Endothelial cell of umbilical vein (primary cell): ENCODE data around the gene C16orf95. TPM values are rescaled to one million over a fixed set of nuclear protein-coding genes. Genes with fewer than 3 reads are reported as not detected.

Experiments used
- BruUV-seq: library from RNA; stranded (reverse); fragments of 400-500 nt; replicated peaks from 2 replicates; lab custom pipeline; 2021; lab: Mats Ljungman, UMichigan
- CTCF ChIA-PET: fragments of 300-600, 350-600 bp; sonication (Branson Sonifier 250); formaldehyde crosslinking; loops from one replicate; lab custom pipeline; 2021; ENCODE audit warnings: antibody characterized with exemption, inconsistent platforms; lab: Charles Lee
- POLR2A ChIA-PET: fragments of 300-600, 350-600 bp; sonication (Branson Sonifier 250); formaldehyde crosslinking; loops from one replicate; lab custom pipeline; 2021; ENCODE audit warnings: antibody characterized with exemption, inconsistent platforms; lab: Charles Lee
- DNase-seq: peaks from one replicate; pipeline ENCODE4 v3.0.0-alpha.2; 2011; ENCODE audit warnings: low read depth, low spot score
- FAIRE-seq: peaks from 2 replicates; lab custom pipeline; 2011; peaks lifted over from hg19 to GRCh38; lab: Jason Lieb, UNC
- H2AFZ ChIP-seq: 2 replicates; pipeline ENCODE4 v1.6.0; 2012; ENCODE audit warnings: low read depth, low read length, control low read depth, inconsistent platforms
- H3K27ac ChIP-seq: 2 replicates; pipeline ENCODE4 v1.5.1; 2011; ENCODE audit warnings: low read depth, mild to moderate bottlenecking, control low read depth, low read length, moderate library complexity; ENCODE audit not compliant: insufficient read depth
- H3K27me3 ChIP-seq, 2 experiments: 2 replicates each; pipeline versions ENCODE4 v1.6.0 to v1.6.1; 2011; ENCODE audit warnings: low read length in 2 of 2, mixed read lengths in 1 of 2; ENCODE audit not compliant: control insufficient read depth in 2 of 2, insufficient read depth in 2 of 2
- H3K36me3 ChIP-seq, 2 experiments: 2 replicates in 1 of 2; 3 replicates in 1 of 2; pipeline ENCODE4 v1.5.1; 2011; ENCODE audit warnings: low read length in 2 of 2, mild to moderate bottlenecking in 1 of 2, moderate library complexity in 1 of 2; ENCODE audit not compliant: control insufficient read depth in 2 of 2, insufficient read depth in 2 of 2; ENCODE audit errors: extremely low read depth in 1 of 2
- H3K4me1 ChIP-seq: 3 replicates; pipeline ENCODE4 v1.5.1; 2011; ENCODE audit warnings: mild to moderate bottlenecking, low read length; ENCODE audit not compliant: control insufficient read depth, insufficient read depth; ENCODE audit errors: extremely low read depth
- H3K4me2 ChIP-seq: 2 replicates; pipeline ENCODE4 v1.6.1; 2011; ENCODE audit warnings: low read length, control low read depth, mixed read lengths; ENCODE audit not compliant: insufficient read depth
- H3K4me3 ChIP-seq, 3 experiments: fragments of 200-600 bp in 1 of 3; sonication (generic), shearing (Covaris generic) in 1 of 3; replicated peaks in 1 of 3; 2 replicates each; pipeline ENCODE4 v1.5.1; 2011 to 2016; ENCODE audit warnings: control low read depth in 3 of 3, low read length in 3 of 3, mild to moderate bottlenecking in 2 of 3, inconsistent platforms in 1 of 3, low read depth in 1 of 3, moderate library complexity in 1 of 3; ENCODE audit not compliant: insufficient read depth in 1 of 3
- H3K79me2 ChIP-seq: 2 replicates; pipeline ENCODE4 v1.6.0; 2012; ENCODE audit warnings: low read length, inconsistent platforms; ENCODE audit not compliant: control insufficient read depth, insufficient read depth
- H3K9ac ChIP-seq: replicated peaks from 2 replicates; pipeline ENCODE3; 2011; ENCODE audit warnings: low read length, control low read depth; ENCODE audit not compliant: insufficient read depth; ENCODE audit errors: extremely low read depth
- H3K9me1 ChIP-seq: replicated peaks from 3 replicates; pipeline ENCODE4 v1.6.0; 2011; ENCODE audit warnings: mild to moderate bottlenecking, low read length; ENCODE audit not compliant: control insufficient read depth, insufficient read depth; ENCODE audit errors: extremely low read depth
- H3K9me3 ChIP-seq: replicated peaks from 2 replicates; pipeline ENCODE4 v1.5.1; 2012; ENCODE audit warnings: low read length, inconsistent platforms; ENCODE audit not compliant: control insufficient read depth, insufficient read depth
- H4K20me1 ChIP-seq: replicated peaks from 2 replicates; pipeline ENCODE3; 2011; ENCODE audit warnings: mild to moderate bottlenecking, low read length; ENCODE audit not compliant: control insufficient read depth, insufficient read depth; ENCODE audit errors: extremely low read depth
- EZH2 ChIP-seq: IDR thresholded peaks from 2 replicates; pipeline ENCODE4 v1.6.1; 2012; ENCODE audit warnings: borderline replicate concordance, low read depth, mild to moderate bottlenecking, moderate library complexity, low read length, inconsistent platforms; ENCODE audit not compliant: severe bottlenecking
- FOS ChIP-seq: IDR thresholded peaks from 2 replicates; pipeline ENCODE4 v1.6.1; 2011; ENCODE audit warnings: mild to moderate bottlenecking, low read length, moderate library complexity, borderline replicate concordance; ENCODE audit not compliant: insufficient read depth
- GATA2 ChIP-seq: IDR thresholded peaks from 2 replicates; pipeline ENCODE4 v1.7.0; 2011; ENCODE audit warnings: low read depth, mild to moderate bottlenecking, moderate library complexity, mixed read lengths, low read length; ENCODE audit not compliant: insufficient read length, insufficient read depth
- JUN ChIP-seq: IDR thresholded peaks from 2 replicates; pipeline ENCODE4 v1.6.1; 2011; ENCODE audit warnings: borderline replicate concordance, low read depth; ENCODE audit not compliant: insufficient read length, insufficient read depth
- MYC ChIP-seq: IDR thresholded peaks from one replicate; pipeline ENCODE4 v1.6.1; 2011; ENCODE audit warnings: mild to moderate bottlenecking, low read depth, low read length
- POLR2A ChIP-seq: IDR thresholded peaks from 2 replicates; pipeline ENCODE4 v1.6.1; 2012; ENCODE audit warnings: low read depth, mild to moderate bottlenecking, control low read depth, low read length
- POLR2AphosphoS5 ChIP-seq: IDR thresholded peaks from 2 replicates; pipeline ENCODE4 v1.6.1; 2012; ENCODE audit warnings: low read depth, mild to moderate bottlenecking, control low read depth, low read length, moderate library complexity; ENCODE audit not compliant: insufficient read depth
- dilution Hi-C: fragments of 300-500 bp; cut with MboI; formaldehyde crosslinking; loops from one replicate; pipeline ENCODE4 v1.15.0; 2019; ENCODE audit warnings: low sequenced_read_pairs; ENCODE audit not compliant: extremely low pct_ligation_motif_present
- intact Hi-C: fragments of 100-400 bp; cut with micrococcal nuclease; formaldehyde crosslinking; loops from one replicate; pipeline ENCODE4 v1.10.0; 2022
- polyA plus RNA-seq, 4 experiments: library from polyadenylated mRNA; depleted of rRNA in 3 of 4; stranded (reverse) in 3 of 4; unstranded in 1 of 4; fragments of >200 nt; gene quantifications; 2 replicates each; pipeline versions ENCODE4 v1.2.1 to v1.2.3, GENCODE V29; 2011 to 2012; ENCODE audit warnings: missing spikeins in 1 of 4
- total RNA-seq: library from RNA; stranded (reverse); gene quantifications from 2 replicates; pipeline ENCODE4 v1.2.3, GENCODE V29; 2021
- TF ChIP-seq, protein P1 (sequence below), 2 donors: IDR thresholded peaks; 1 replicate in 1 of 2; 2 replicates in 1 of 2; pipeline ENCODE4 v1.5.1; 2011; ENCODE audit warnings: low read length in 2 of 2, mild to moderate bottlenecking in 2 of 2, moderate library complexity in 2 of 2, control low read depth in 1 of 2, inconsistent platforms in 1 of 2, low read depth in 1 of 2; ENCODE audit not compliant: insufficient read depth in 1 of 2; ENCODE audit errors: extremely low read depth in 1 of 2
- TF ChIP-seq, protein P2 (sequence below): IDR thresholded peaks from 2 replicates; pipeline ENCODE4 v1.6.1; 2011; ENCODE audit not compliant: insufficient read depth, insufficient read length

C16orf95 gene
- total and polyA plus RNA-seq, 2 donors (not counting 3 experiments of a cell fraction or from before 2014, with no cell fraction given), result 4.0 to 6.6 TPM

DNA sequence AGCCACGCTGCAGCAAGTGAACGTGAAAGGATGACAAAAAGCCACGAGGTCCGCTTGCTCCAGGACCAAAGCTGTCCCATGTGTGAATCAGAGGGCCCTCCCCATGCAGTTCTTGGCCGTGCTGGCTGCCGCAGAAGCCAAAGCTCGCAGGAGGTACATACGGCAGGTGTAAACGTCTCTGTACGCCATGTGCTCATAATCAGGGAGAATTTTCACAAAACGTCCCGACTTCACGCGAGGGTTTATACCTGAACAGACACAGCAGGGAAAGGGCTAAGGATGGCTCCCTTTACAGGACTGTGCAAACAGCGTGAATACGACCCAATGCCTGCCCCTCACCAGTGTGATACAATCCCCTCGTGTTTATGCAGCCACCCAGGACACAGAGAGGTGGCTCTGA, 41.1 kb upstream of the C16orf95 start:
- no peak overlapping the region for H3K4me2 ChIP-seq
- POLR2A ChIA-PET, result no interaction called here
- CTCF ChIA-PET, result interaction anchor here (0.7 kb wide), 1 partner anchor 13 kb away, joined by 3 read pairs; no protein-coding TSS in a partner anchor
- H3K9ac ChIP-seq, result no peak overlapping the region
- TF ChIP-seq EZH2, result no peak
- no peak for TF ChIP-seq FOS
- TF ChIP-seq, protein P1, sequence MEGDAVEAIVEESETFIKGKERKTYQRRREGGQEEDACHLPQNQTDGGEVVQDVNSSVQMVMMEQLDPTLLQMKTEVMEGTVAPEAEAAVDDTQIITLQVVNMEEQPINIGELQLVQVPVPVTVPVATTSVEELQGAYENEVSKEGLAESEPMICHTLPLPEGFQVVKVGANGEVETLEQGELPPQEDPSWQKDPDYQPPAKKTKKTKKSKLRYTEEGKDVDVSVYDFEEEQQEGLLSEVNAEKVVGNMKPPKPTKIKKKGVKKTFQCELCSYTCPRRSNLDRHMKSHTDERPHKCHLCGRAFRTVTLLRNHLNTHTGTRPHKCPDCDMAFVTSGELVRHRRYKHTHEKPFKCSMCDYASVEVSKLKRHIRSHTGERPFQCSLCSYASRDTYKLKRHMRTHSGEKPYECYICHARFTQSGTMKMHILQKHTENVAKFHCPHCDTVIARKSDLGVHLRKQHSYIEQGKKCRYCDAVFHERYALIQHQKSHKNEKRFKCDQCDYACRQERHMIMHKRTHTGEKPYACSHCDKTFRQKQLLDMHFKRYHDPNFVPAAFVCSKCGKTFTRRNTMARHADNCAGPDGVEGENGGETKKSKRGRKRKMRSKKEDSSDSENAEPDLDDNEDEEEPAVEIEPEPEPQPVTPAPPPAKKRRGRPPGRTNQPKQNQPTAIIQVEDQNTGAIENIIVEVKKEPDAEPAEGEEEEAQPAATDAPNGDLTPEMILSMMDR (IDR thresholded peaks at IDR 0.05; ENCODE audit: extremely low read depth in 1 of 2, insufficient read depth in 1 of 2, low read depth in 1 of 2, low read length in 2 of 2), result no peak
- no peak for TF ChIP-seq GATA2
- H3K4me3 ChIP-seq, result no peak overlapping the region
- H3K4me1 ChIP-seq, result no peaks in the 10 kb centered on the region
- dilution Hi-C loops (no loop called here), intact Hi-C loops (no loop called here)
- no peak overlapping the region for H2AFZ ChIP-seq
- no peak overlapping the region for H3K27ac ChIP-seq
- H3K9me1 ChIP-seq, result no peaks in the 10 kb centered on the region
- no TSS peak for BruUV-seq
- H4K20me1 ChIP-seq, result no peaks in the 10 kb centered on the region
- DNase-seq, result no peak
- no peaks in the 10 kb centered on the region for H3K79me2 ChIP-seq
- no peaks in the 10 kb centered on the region for H3K9me3 ChIP-seq
- H3K36me3 ChIP-seq, result peaks cover 5 to 23% of the 10 kb centered on the region in 2 experiments
- H3K27me3 ChIP-seq, result no peaks in the 10 kb centered on the region
- no peak for FAIRE-seq

DNA sequence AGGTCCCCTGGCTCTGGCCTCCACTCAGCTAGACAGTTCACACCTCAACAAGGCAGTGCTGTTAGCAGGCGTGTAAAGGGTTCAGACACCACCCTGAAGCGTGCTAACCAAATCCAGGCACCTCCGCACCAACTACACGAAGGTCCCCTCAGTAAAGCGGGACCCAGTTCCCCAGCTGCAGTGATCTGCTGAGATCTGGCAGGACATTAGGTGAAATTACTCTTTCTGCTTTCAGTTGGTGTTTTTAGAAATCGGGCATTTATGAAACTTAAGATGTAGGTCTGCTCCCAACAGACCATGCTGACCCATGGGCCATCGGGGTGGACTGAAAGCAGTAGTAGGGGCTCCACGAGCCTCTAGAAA, 39.3 kb upstream of the C16orf95 start:
- dilution Hi-C loops, result no loop called here

More for the DNA sequence above, 39.3 kb upstream of the C16orf95 start:
- POLR2A ChIA-PET, result no interaction called here
- Histone ChIP-seq H3K36me3 (peaks cover 5 to 25% of the 10 kb centered on the region in 2 experiments), H3K4me2 (no peak overlapping the region), H3K79me2 (no peaks in the 10 kb centered on the region), H3K4me3 (no peak overlapping the region), H3K9ac (no peak overlapping the region), H3K4me1 (no peaks in the 10 kb centered on the region), H3K9me3 (no peaks in the 10 kb centered on the region), H2AFZ (no peak overlapping the region), H3K27ac (no peak overlapping the region), H3K9me1 (no peaks in the 10 kb centered on the region), H4K20me1 (no peaks in the 10 kb centered on the region), H3K27me3 (no peaks in the 10 kb centered on the region)
- intact Hi-C loops, result no loop called here
- no peak for DNase-seq
- CTCF ChIA-PET, result interaction anchor here (1.0 kb wide), 1 partner anchor 261 kb away, joined by 3 read pairs; no protein-coding TSS in a partner anchor
- no peak for FAIRE-seq
- no TSS peak for BruUV-seq
- TF ChIP-seq MYC (no peak), GATA2 (no peak), FOS (no peak), JUN (no peak), POLR2A (no peak), POLR2AphosphoS5 (no peak), EZH2 (no peak)
- TF ChIP-seq, protein P2, sequence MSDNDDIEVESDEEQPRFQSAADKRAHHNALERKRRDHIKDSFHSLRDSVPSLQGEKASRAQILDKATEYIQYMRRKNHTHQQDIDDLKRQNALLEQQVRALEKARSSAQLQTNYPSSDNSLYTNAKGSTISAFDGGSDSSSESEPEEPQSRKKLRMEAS, result no peak
- TF ChIP-seq, protein P1 (IDR thresholded peaks at IDR 0.05; ENCODE audit: extremely low read depth in 1 of 2, insufficient read depth in 1 of 2, low read depth in 1 of 2, low read length in 2 of 2), result no peak
